Type B pancreatic cell (in vitro differentiated cells): Measurements from ENCODE around the gene NT5C. TPM values are rescaled to one million over a fixed set of nuclear protein-coding genes. Genes with fewer than 3 reads are reported as not detected.

Experiments
- DNase-seq: peaks from one replicate; pipeline ENCODE4 v3.0.0; 2021; ENCODE audit warnings: mixed read lengths; ENCODE audit not compliant: unreplicated experiment; ENCODE audit errors: extremely low spot score
- H3K27ac Mint-ChIP-seq: 2 replicates; pipeline ENCODE4 v1.8.0; 2021; ENCODE audit warnings: mild to moderate bottlenecking, mixed read lengths
- H3K27me3 Mint-ChIP-seq: 2 replicates; pipeline ENCODE4 v1.8.0; 2021; ENCODE audit warnings: mixed read lengths
- H3K36me3 Mint-ChIP-seq: 2 replicates; pipeline ENCODE4 v1.8.0; 2021; ENCODE audit warnings: mixed read lengths
- H3K4me1 Mint-ChIP-seq: one replicate; pipeline ENCODE4 v1.8.0; 2021; ENCODE audit warnings: mixed read lengths; ENCODE audit not compliant: unreplicated experiment
- H3K4me3 Mint-ChIP-seq: 2 replicates; pipeline ENCODE4 v1.8.0; 2021; ENCODE audit warnings: mild to moderate bottlenecking, mixed read lengths
- H3K9me3 Mint-ChIP-seq: 2 replicates; pipeline ENCODE4 v1.8.0; 2021; ENCODE audit warnings: mixed read lengths
- CTCF ChIP-seq: fragments of 200-600 bp; sonication (generic); conservative IDR thresholded peaks from 2 replicates; pipeline ENCODE4 v1.5.0; 2021; ENCODE audit warnings: antibody characterized with exemption, mild to moderate bottlenecking
- total RNA-seq: library from RNA; stranded (reverse); gene quantifications from 2 replicates; pipeline ENCODE4 v1.2.1, GENCODE V29; 2021; ENCODE audit warnings: low replicate concordance

Gene NT5C
- total RNA-seq, 1 donor from 2014 or later: 40.7 TPM

GRCh38 chr17:75082683-75083082, 48.9 kb downstream of the NT5C start:
- Mint-ChIP-seq H3K27ac (peak overlapping the region; percentile 18), H3K36me3 (no peaks in the 10 kb centered on the region), H3K4me1 (peaks cover 31% of the 10 kb centered on the region), H3K4me3 (no peak overlapping the region), H3K27me3 (no peaks in the 10 kb centered on the region), H3K9me3 (no peaks in the 10 kb centered on the region)
- no peak for DNase-seq
- TF ChIP-seq CTCF: no peak

GRCh38 chr17:75081611-75082540, 49.7 kb downstream of the NT5C start:
- peak overlapping the region; percentile 18 for H3K27ac Mint-ChIP-seq
- H3K36me3 Mint-ChIP-seq: no peaks in the 10 kb centered on the region
- peaks cover 30% of the 10 kb centered on the region for H3K4me1 Mint-ChIP-seq
- no peak overlapping the region for H3K4me3 Mint-ChIP-seq
- no peak for DNase-seq
- no peaks in the 10 kb centered on the region for H3K27me3 Mint-ChIP-seq
- no peak for TF ChIP-seq CTCF
- H3K9me3 Mint-ChIP-seq: no peaks in the 10 kb centered on the region

Other genes starting within 250 kb of the NT5C start
- 0.82 and 2.7 TPM in 2 replicates for gene FADS6, start 238.1 kb downstream of the NT5C start, total RNA-seq
- 0.56 and 1.4 TPM in 2 replicates for gene USH1G, start 208.5 kb downstream of the NT5C start, total RNA-seq
- gene OTOP2, start 207.5 kb downstream of the NT5C start, total RNA-seq: 0.12 TPM in 1 of 2 replicates, not detected in the other
- gene OTOP3, start 195.8 kb downstream of the NT5C start, total RNA-seq: 0.80 and 1.3 TPM in 2 replicates
- 36.6 and 106 TPM in 2 replicates for gene HID1, start 159.0 kb downstream of the NT5C start, total RNA-seq
- gene CDR2L, start 144.1 kb downstream of the NT5C start, total RNA-seq: 34.9 and 96.2 TPM in 2 replicates
- 27.9 and 28.5 TPM in 2 replicates for gene MRPL58, start 119.1 kb downstream of the NT5C start, total RNA-seq
- gene ATP5PD, start 84.8 kb downstream of the NT5C start, total RNA-seq: 239 and 287 TPM in 2 replicates
- 22.3 and 26.1 TPM in 2 replicates for gene KCTD2, start 84.5 kb downstream of the NT5C start, total RNA-seq
- gene SLC16A5, start 43.8 kb downstream of the NT5C start, total RNA-seq: 16.4 and 42.0 TPM in 2 replicates
- gene ARMC7, start 21.8 kb downstream of the NT5C start, total RNA-seq: 14.0 and 19.7 TPM in 2 replicates
- gene JPT1, start 22.8 kb upstream of the NT5C start, total RNA-seq: 136 and 170 TPM in 2 replicates
- gene SUMO2, start 51.2 kb upstream of the NT5C start, total RNA-seq: 465 and 602 TPM in 2 replicates
- gene NUP85, start 73.9 kb upstream of the NT5C start, total RNA-seq: 63.3 and 84.1 TPM in 2 replicates
- gene GGA3, start 129.9 kb upstream of the NT5C start, total RNA-seq: 49.7 and 64.4 TPM in 2 replicates
- gene MRPS7, start 130.1 kb upstream of the NT5C start, total RNA-seq: 67.0 and 70.9 TPM in 2 replicates
- 11.9 and 16.6 TPM in 2 replicates for gene MIF4GD, start 139.5 kb upstream of the NT5C start, total RNA-seq
- gene SLC25A19, start 157.7 kb upstream of the NT5C start, total RNA-seq: 17.0 and 17.8 TPM in 2 replicates